NCI-H526 (cell line): ENCODE results near the gene NPFFR2.
"Not testable (repeated sequence)": the region's sequence is repeated elsewhere in the genome, so short reads cannot be mapped to it uniquely, and the experiment has no call there.

Experiments used
- DNase-seq, 2 experiments: peaks; one replicate each; lab custom pipeline; 2025; lab: John Stamatoyannopoulos, UW

NPFFR2 gene

DNA sequence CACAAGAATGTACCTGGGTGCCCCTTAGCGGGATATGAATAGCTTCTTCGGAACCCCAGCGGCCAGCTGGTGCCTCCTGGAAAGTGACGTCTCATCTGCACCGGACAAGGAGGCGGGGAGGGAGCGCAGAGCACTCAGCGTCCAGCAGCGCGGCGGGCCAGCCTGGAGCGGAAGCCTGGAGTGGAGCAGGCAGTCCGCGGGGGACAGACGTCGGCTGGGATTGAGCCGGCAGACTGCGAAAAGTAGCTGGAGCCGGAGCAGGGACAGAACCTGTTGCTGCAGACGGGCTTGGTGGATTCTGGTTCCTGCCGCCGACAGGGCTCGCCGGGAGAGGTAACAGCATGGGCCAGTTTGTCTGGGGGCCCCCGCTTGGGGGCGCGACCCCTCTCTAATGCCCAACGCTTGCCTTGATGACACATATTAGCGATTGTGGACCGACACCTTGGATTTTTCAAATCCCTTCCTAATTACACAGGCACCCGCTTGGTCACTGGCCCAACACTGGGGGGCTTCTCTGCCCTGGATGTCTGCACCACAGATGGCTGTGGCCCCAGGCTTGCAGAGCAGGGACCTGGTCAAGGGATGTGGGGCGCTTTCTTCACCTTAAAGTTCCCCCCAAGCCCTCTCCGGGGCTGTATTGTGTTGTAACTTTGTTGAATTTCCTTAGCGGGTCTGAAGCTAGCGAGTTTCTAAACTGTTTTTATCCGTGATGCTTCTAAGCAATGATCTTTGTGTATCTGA is at the start of gene NPFFR2:
Gene NPFFR2 (plus strand): TSS at position 133 of the 741 bp plus-strand sequence. CDS start 96,592 bp downstream, outside the sequence.
- peak in 1 of 2 experiments; percentile 48 for DNase-seq

GRCh38 chr4:71992571-71993312 is 39.1 kb upstream of the NPFFR2 start:
- no peak for DNase-seq

DNA sequence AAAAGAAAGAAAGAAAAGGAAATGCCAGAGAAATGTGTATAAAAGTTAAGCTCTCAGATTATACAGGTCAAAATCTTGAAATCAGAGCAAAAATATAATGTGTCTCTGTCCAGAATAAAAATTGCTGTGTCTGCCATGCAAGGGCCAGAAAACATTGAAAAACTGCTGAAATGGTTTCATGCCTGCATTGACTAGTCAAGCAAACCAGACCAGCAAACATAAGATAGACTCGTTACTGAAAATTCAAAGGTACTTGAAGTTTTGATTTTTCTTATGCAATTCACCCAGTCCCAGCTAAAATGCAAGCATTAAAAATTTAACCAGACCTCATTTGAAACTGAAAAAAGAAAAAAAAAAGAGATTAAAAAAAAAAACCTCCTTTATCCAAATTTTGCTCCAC is 37.2 kb upstream of the NPFFR2 start:
- DNase-seq: no peak

GRCh38 chr4:71995297-71995696 is 36.5 kb upstream of the NPFFR2 start:
- no peak for DNase-seq

DNA sequence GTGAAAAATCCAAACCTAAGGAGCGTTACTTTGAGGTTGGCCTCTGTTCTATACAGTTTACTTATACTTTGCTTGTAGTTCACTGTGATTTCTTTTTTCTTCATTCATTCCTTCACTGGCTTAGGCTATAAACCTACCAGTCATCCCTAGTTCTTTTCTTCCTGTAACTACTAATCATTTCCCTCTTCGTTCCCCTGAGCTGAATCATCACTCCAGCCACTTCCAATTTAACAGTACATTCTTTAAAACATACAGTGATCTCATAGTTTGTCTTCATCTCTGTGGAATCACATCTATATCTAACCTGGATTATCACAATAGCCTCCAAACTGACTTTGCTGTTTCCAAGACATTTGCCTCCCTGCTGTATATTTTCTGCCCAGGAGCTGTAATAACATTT is 25.2 kb upstream of the NPFFR2 start:
- DNase-seq: no peak

DNA sequence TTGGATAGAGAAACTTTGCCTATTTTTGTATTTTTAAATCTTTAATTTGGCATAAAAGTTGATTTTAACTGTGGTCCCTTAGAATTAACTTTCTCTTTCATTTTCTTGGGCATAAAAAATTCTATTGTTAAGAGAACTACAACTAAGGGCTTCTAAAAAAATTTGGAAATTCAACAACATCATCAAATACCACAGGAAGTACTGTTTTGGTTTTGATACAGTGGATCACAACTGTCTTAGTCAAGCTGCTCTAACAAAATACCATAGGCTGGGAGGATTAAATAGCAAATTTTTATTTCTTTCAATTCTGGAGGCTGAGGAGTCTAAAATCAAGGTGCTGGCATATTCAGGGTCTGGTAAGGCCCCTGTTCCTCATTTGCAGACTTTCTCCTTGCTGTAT is 19.9 kb upstream of the NPFFR2 start:
- DNase-seq: no peak

GRCh38 chr4:72016011-72016410 is 15.8 kb upstream of the NPFFR2 start:
- no peak for DNase-seq

GRCh38 chr4:72019688-72020087 is 12.1 kb upstream of the NPFFR2 start:
- no peak for DNase-seq

GRCh38 chr4:72022553-72022952 is 9.2 kb upstream of the NPFFR2 start:
- no peak for DNase-seq

GRCh38 chr4:72055566-72055965 is 23.8 kb downstream of the NPFFR2 start:
- no peak for DNase-seq

DNA sequence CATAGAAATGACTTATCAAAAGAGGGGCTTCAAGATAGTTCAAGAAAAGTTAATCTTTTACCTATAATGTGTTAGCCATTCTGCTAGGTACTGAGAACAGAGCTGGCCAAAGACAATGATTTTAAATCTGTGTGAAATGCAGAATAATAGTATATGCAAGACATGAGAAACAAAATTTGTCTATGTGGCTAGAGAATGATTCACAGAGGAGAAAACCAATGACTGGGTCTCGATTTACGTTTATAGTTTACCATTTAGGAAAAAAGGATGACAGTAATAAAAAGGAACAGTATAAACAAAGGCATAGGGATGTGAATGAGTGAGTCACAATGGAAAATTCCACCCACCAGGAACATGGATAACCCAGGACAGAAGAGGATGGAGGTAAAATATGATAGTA is 31.9 kb downstream of the NPFFR2 start:
- DNase-seq: no peak

- no peak for DNase-seq
These were observed 35.3 kb downstream of the NPFFR2 start for GRCh38 chr4:72067051-72067450.

DNA sequence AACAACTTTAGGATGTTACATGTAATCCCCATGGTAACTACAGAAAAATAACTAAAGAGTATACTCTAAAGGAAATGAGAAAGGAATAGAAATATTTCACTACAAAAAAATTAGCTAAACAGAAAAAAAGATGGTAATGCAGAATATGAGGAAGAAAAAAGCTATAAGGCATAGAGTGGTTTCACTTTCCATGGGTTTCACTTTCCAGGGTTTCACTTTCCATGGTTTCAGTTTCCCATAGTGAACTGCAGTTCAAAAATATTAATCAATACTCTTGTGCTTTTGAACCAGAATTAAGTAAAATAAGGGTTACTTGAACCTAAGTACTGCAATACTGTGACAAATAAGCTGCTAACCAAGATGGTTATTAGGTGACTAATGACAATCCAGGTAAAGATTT is 42.0 kb downstream of the NPFFR2 start:
- DNase-seq: no peak

- DNase-seq: no peak
These were observed 44.8 kb downstream of the NPFFR2 start for GRCh38 chr4:72076562-72076961.

GRCh38 chr4:72077346-72077745 is 45.5 kb downstream of the NPFFR2 start:
- no peak for DNase-seq

DNA sequence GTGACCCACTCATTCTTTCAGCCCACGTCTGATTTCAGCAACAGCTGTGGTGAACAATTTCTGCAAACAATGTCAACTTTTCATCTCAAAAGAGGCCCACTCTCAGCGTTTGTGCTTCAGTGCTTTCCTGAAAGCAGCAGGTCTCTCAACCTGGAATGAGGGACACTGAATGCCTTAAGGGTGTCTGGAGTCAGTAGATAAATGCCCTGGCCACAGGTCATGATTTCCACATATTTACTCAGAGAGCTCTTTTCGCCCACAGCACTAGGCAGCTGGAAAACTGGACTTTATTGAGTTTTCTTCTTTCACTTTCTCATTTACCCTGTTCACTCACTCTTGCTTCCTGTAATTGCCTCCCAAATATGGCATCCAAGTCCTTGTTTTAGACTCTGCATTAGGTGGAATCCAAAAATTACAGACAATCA is 52.8 kb downstream of the NPFFR2 start:
- no peak for DNase-seq

- not testable (repeated sequence) for DNase-seq
These were observed 58.8 kb downstream of the NPFFR2 start for GRCh38 chr4:72090606-72091005.

- DNase-seq: no peak
These were observed 62.4 kb downstream of the NPFFR2 start for GRCh38 chr4:72094059-72094797.

DNA sequence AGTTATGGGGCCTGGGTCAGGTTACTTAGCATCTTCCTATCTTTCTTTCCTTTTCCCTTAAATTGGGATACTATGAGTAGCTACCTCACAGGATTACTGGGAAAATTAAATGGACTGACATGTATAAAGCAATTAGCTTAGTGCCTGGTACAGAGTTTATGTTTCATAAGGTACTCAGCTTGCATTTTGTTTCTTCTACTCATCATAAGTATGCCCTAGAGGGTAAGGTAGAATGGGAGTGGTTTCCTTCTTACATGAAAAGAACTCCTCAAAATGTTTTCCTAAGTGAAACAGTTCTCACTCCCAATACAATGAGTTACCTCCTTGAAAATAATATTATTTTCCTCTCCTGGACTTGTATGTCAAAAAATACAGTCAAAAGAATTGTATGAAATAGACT is 75.7 kb downstream of the NPFFR2 start:
- DNase-seq: no peak

- no peak for DNase-seq
These were observed 77.6 kb downstream of the NPFFR2 start for GRCh38 chr4:72109364-72109763.

DNA sequence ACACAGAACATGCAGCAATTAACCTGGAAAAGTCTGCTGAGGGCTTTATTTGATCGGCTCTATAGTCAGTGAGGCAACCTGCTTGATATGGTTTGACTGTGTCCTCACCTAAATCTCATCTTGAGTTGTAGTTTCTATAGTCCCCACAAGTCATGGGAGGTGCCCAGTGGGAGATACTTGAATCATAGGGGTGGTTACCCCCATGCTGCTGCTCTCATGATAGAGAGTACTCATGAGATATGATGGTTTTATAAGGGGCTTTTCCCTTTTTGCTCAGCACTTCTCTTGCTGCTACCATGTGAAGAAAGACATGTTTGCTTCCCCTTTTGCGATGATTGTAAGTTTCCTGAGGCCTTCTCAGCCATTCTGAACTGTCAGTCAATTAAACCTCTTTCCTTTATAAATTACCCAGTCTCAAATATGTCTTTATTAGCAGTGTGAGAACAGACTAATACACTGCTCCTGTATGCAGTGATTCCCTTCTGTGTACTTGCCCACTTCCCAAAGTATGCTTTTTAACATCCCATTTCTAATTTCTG is 78.2 kb downstream of the NPFFR2 start:
- no peak for DNase-seq

GRCh38 chr4:72110886-72111285 is 79.1 kb downstream of the NPFFR2 start:
- DNase-seq: no peak
